Measurements from ENCODE around the gene ELFN1.

The ELFN1 gene

GRCh38 chr7:1669954-1670893 lies at the start of gene ELFN1:
TSS of gene ELFN1 (plus strand) at chr7:1670277. CDS start at chr7:1744597, 74,320 bp downstream.
- no peaks in the 10 kb centered on the region for H3K36me3 ChIP-seq (ENCODE audit: insufficient read depth, low read length)
- H3K9ac ChIP-seq (ENCODE audit: low read depth, low read length): peak within 1 kb of the TSS; percentile 71
- no peaks in the 10 kb centered on the region for H3K9me3 ChIP-seq (ENCODE audit: control insufficient read depth, insufficient read depth, low read length)
- H3K4me1 ChIP-seq (ENCODE audit: insufficient read depth, low read length): peaks cover 6% of the 10 kb centered on the region; the same call in 1 of the 2 replicates

GRCh38 chr7:1620835-1621234 lies 49.2 kb upstream of the ELFN1 start:
- Histone ChIP-seq H3K9ac (ENCODE audit: low read depth, low read length) (no peak overlapping the region), H3K9me3 (ENCODE audit: control insufficient read depth, insufficient read depth, low read length) (no peaks in the 10 kb centered on the region), H3K36me3 (ENCODE audit: insufficient read depth, low read length) (no peaks in the 10 kb centered on the region), H3K4me1 (ENCODE audit: insufficient read depth, low read length) (no peaks in the 10 kb centered on the region)

- H3K9ac ChIP-seq (ENCODE audit: low read depth, low read length): no peak overlapping the region
- no peaks in the 10 kb centered on the region for H3K4me1 ChIP-seq (ENCODE audit: insufficient read depth, low read length)
- no peaks in the 10 kb centered on the region for H3K9me3 ChIP-seq (ENCODE audit: control insufficient read depth, insufficient read depth, low read length)
- no peaks in the 10 kb centered on the region for H3K36me3 ChIP-seq (ENCODE audit: insufficient read depth, low read length)
These were observed 48.4 kb upstream of the ELFN1 start for GRCh38 chr7:1621718-1622117.

- Histone ChIP-seq H3K9me3 (ENCODE audit: control insufficient read depth, insufficient read depth, low read length) (no peaks in the 10 kb centered on the region), H3K4me1 (ENCODE audit: insufficient read depth, low read length) (no peaks in the 10 kb centered on the region), H3K9ac (ENCODE audit: low read depth, low read length) (no peak overlapping the region), H3K36me3 (ENCODE audit: insufficient read depth, low read length) (no peaks in the 10 kb centered on the region)
These were observed 47.6 kb upstream of the ELFN1 start for GRCh38 chr7:1622441-1622840.

GRCh38 chr7:1623810-1624209 lies 46.3 kb upstream of the ELFN1 start:
- no peak overlapping the region for H3K9ac ChIP-seq (ENCODE audit: low read depth, low read length)
- no peaks in the 10 kb centered on the region for H3K4me1 ChIP-seq (ENCODE audit: insufficient read depth, low read length)
- no peaks in the 10 kb centered on the region for H3K9me3 ChIP-seq (ENCODE audit: control insufficient read depth, insufficient read depth, low read length)
- H3K36me3 ChIP-seq (ENCODE audit: insufficient read depth, low read length): no peaks in the 10 kb centered on the region

- Histone ChIP-seq H3K9ac (ENCODE audit: low read depth, low read length) (no peak overlapping the region), H3K36me3 (ENCODE audit: insufficient read depth, low read length) (no peaks in the 10 kb centered on the region), H3K4me1 (ENCODE audit: insufficient read depth, low read length) (no peaks in the 10 kb centered on the region), H3K9me3 (ENCODE audit: control insufficient read depth, insufficient read depth, low read length) (no peaks in the 10 kb centered on the region; the same call in 1 of the 2 replicates)
These were observed 44.8 kb upstream of the ELFN1 start for GRCh38 chr7:1624999-1625927.

- no peaks in the 10 kb centered on the region; the same call in 1 of the 2 replicates for H3K9me3 ChIP-seq (ENCODE audit: control insufficient read depth, insufficient read depth, low read length)
- H3K36me3 ChIP-seq (ENCODE audit: insufficient read depth, low read length): no peaks in the 10 kb centered on the region
- no peak overlapping the region for H3K9ac ChIP-seq (ENCODE audit: low read depth, low read length)
- no peaks in the 10 kb centered on the region for H3K4me1 ChIP-seq (ENCODE audit: insufficient read depth, low read length)
These were observed 43.3 kb upstream of the ELFN1 start for GRCh38 chr7:1626769-1627168.

- no peaks in the 10 kb centered on the region for H3K4me1 ChIP-seq (ENCODE audit: insufficient read depth, low read length)
- no peaks in the 10 kb centered on the region for H3K36me3 ChIP-seq (ENCODE audit: insufficient read depth, low read length)
- no peak overlapping the region for H3K9ac ChIP-seq (ENCODE audit: low read depth, low read length)
- no peaks in the 10 kb centered on the region; the same call in 1 of the 2 replicates for H3K9me3 ChIP-seq (ENCODE audit: control insufficient read depth, insufficient read depth, low read length)
These were observed 39.3 kb upstream of the ELFN1 start for GRCh38 chr7:1630700-1631336.

GRCh38 chr7:1631678-1632077 lies 38.4 kb upstream of the ELFN1 start:
- Histone ChIP-seq H3K4me1 (ENCODE audit: insufficient read depth, low read length) (no peaks in the 10 kb centered on the region), H3K9me3 (ENCODE audit: control insufficient read depth, insufficient read depth, low read length) (no peaks in the 10 kb centered on the region; the same call in 1 of the 2 replicates), H3K9ac (ENCODE audit: low read depth, low read length) (no peak overlapping the region), H3K36me3 (ENCODE audit: insufficient read depth, low read length) (no peaks in the 10 kb centered on the region)

GRCh38 chr7:1632506-1632905 lies 37.6 kb upstream of the ELFN1 start:
- H3K9me3 ChIP-seq (ENCODE audit: control insufficient read depth, insufficient read depth, low read length): peaks cover 3% of the 10 kb centered on the region
- H3K36me3 ChIP-seq (ENCODE audit: insufficient read depth, low read length): no peaks in the 10 kb centered on the region
- no peaks in the 10 kb centered on the region for H3K4me1 ChIP-seq (ENCODE audit: insufficient read depth, low read length)
- H3K9ac ChIP-seq (ENCODE audit: low read depth, low read length): no peak overlapping the region

GRCh38 chr7:1632916-1633785 lies 36.9 kb upstream of the ELFN1 start:
- Histone ChIP-seq H3K4me1 (ENCODE audit: insufficient read depth, low read length) (no peaks in the 10 kb centered on the region), H3K9me3 (ENCODE audit: control insufficient read depth, insufficient read depth, low read length) (peaks cover 8% of the 10 kb centered on the region), H3K36me3 (ENCODE audit: insufficient read depth, low read length) (no peaks in the 10 kb centered on the region), H3K9ac (ENCODE audit: low read depth, low read length) (no peak overlapping the region)

- Histone ChIP-seq H3K36me3 (ENCODE audit: insufficient read depth, low read length) (no peaks in the 10 kb centered on the region), H3K4me1 (ENCODE audit: insufficient read depth, low read length) (no peaks in the 10 kb centered on the region), H3K9me3 (ENCODE audit: control insufficient read depth, insufficient read depth, low read length) (peaks cover 9% of the 10 kb centered on the region)
These were observed 34.7 kb upstream of the ELFN1 start for GRCh38 chr7:1635401-1635800.

GRCh38 chr7:1637155-1637554 lies 32.9 kb upstream of the ELFN1 start:
- Histone ChIP-seq H3K36me3 (ENCODE audit: insufficient read depth, low read length) (no peaks in the 10 kb centered on the region), H3K4me1 (ENCODE audit: insufficient read depth, low read length) (no peaks in the 10 kb centered on the region), H3K9ac (ENCODE audit: low read depth, low read length) (no peak overlapping the region), H3K9me3 (ENCODE audit: control insufficient read depth, insufficient read depth, low read length) (peaks cover 9% of the 10 kb centered on the region)

More at GRCh38 chr7:1635401-1635800, 34.7 kb upstream of the ELFN1 start:
- no peak overlapping the region for H3K9ac ChIP-seq (ENCODE audit: low read depth, low read length)
